Neural cell (in vitro differentiated cells): ENCODE results near the gene PCP4.

Experiments
- EP300 ChIP-seq: fragments of 450-650 bp; conservative IDR thresholded peaks from 2 replicates; pipeline ENCODE4 v1.6.1; 2014; ENCODE audit warnings: antibody characterized with exemption, mild to moderate bottlenecking, moderate library complexity; ENCODE audit not compliant: poor library complexity, severe bottlenecking
- EZH2 ChIP-seq: fragments of 200-600, 300-800 bp; shearing (Covaris generic), sonication (generic); IDR thresholded peaks from 2 replicates; pipeline ENCODE4 v1.6.1; 2014; ENCODE audit warnings: antibody characterized with exemption, low read length, borderline replicate concordance, mild to moderate bottlenecking; ENCODE audit not compliant: insufficient read depth, poor library complexity, severe bottlenecking
- POLR2AphosphoS5 ChIP-seq: IDR thresholded peaks from 2 replicates; pipeline ENCODE4 v1.6.1; 2012
- RAD21 ChIP-seq: fragments of 450-650 bp; conservative IDR thresholded peaks from 2 replicates; pipeline ENCODE4 v1.6.1; 2014; ENCODE audit warnings: antibody characterized with exemption, mild to moderate bottlenecking, moderate library complexity
- REST ChIP-seq: IDR thresholded peaks from 2 replicates; pipeline ENCODE4 v1.6.1; 2012; ENCODE audit warnings: borderline replicate concordance
- SMC3 ChIP-seq: fragments of 450-650 bp; conservative IDR thresholded peaks from 2 replicates; pipeline ENCODE4 v1.6.1; 2014; ENCODE audit warnings: antibody characterized with exemption, mild to moderate bottlenecking, moderate library complexity; ENCODE audit not compliant: poor library complexity
- TAF1 ChIP-seq: IDR thresholded peaks from 2 replicates; pipeline ENCODE4 v1.6.1; 2012; ENCODE audit warnings: low read depth
- TF ChIP-seq, protein P1 (sequence below): fragments of 450-650 bp; IDR thresholded peaks from 2 replicates; pipeline ENCODE4 v1.5.1; 2014; ENCODE audit warnings: antibody characterized with exemption, mild to moderate bottlenecking, moderate library complexity; ENCODE audit not compliant: poor library complexity, severe bottlenecking

DNA sequence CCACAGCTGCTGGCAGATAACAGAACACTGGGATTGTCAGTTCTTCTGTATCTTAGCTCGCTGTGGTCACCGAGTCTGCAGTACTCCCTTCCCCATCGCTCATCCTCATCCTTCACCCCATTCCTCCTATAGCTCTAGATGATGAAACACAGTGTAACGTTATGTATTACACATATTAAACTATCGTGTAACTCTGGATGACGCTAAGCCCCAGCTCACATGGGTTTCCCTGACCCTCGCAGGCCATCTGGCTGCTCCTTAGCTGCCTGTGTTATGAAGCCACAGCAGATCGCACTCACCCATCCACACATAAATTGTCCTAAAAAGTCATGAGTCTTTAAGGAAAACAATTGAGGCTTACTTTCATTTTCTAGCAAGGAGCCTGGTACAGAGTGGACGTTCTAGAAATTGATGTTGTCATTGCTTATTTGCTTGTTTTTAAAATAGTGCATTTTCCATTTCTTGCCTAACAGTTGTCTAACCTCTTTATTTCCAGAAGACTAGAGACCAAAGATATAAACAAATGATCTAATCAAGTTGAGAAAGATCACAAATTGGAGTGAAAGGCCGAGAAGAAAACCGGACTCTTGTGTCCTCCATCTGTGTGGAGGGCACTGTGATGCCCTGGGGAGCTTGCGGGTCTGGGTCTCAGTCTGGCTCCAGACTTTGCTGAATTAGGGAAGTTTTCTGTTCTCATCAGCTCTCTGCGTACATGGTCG lies 24.3 kb upstream of the PCP4 start:
- TF ChIP-seq, protein P1, sequence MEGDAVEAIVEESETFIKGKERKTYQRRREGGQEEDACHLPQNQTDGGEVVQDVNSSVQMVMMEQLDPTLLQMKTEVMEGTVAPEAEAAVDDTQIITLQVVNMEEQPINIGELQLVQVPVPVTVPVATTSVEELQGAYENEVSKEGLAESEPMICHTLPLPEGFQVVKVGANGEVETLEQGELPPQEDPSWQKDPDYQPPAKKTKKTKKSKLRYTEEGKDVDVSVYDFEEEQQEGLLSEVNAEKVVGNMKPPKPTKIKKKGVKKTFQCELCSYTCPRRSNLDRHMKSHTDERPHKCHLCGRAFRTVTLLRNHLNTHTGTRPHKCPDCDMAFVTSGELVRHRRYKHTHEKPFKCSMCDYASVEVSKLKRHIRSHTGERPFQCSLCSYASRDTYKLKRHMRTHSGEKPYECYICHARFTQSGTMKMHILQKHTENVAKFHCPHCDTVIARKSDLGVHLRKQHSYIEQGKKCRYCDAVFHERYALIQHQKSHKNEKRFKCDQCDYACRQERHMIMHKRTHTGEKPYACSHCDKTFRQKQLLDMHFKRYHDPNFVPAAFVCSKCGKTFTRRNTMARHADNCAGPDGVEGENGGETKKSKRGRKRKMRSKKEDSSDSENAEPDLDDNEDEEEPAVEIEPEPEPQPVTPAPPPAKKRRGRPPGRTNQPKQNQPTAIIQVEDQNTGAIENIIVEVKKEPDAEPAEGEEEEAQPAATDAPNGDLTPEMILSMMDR, result no peak
- TF ChIP-seq REST, result no peak
- TF ChIP-seq POLR2AphosphoS5, result no peak
- TF ChIP-seq SMC3, result no peak
- TF ChIP-seq EP300, result no peak
- TF ChIP-seq RAD21, result no peak
- TF ChIP-seq EZH2, result no peak
- TF ChIP-seq TAF1, result no peak
